Measurements from ENCODE around the gene PSD4. TPM values are rescaled to one million over a fixed set of nuclear protein-coding genes. Genes with fewer than 3 reads are reported as not detected.

The PSD4 gene
- total and polyA plus RNA-seq, 2 of the 8 experiments (the other 6 are each of a cell fraction or from before 2014, with no cell fraction given): 0.53 to 1.2 TPM

- TF ChIP-seq, protein P1, sequence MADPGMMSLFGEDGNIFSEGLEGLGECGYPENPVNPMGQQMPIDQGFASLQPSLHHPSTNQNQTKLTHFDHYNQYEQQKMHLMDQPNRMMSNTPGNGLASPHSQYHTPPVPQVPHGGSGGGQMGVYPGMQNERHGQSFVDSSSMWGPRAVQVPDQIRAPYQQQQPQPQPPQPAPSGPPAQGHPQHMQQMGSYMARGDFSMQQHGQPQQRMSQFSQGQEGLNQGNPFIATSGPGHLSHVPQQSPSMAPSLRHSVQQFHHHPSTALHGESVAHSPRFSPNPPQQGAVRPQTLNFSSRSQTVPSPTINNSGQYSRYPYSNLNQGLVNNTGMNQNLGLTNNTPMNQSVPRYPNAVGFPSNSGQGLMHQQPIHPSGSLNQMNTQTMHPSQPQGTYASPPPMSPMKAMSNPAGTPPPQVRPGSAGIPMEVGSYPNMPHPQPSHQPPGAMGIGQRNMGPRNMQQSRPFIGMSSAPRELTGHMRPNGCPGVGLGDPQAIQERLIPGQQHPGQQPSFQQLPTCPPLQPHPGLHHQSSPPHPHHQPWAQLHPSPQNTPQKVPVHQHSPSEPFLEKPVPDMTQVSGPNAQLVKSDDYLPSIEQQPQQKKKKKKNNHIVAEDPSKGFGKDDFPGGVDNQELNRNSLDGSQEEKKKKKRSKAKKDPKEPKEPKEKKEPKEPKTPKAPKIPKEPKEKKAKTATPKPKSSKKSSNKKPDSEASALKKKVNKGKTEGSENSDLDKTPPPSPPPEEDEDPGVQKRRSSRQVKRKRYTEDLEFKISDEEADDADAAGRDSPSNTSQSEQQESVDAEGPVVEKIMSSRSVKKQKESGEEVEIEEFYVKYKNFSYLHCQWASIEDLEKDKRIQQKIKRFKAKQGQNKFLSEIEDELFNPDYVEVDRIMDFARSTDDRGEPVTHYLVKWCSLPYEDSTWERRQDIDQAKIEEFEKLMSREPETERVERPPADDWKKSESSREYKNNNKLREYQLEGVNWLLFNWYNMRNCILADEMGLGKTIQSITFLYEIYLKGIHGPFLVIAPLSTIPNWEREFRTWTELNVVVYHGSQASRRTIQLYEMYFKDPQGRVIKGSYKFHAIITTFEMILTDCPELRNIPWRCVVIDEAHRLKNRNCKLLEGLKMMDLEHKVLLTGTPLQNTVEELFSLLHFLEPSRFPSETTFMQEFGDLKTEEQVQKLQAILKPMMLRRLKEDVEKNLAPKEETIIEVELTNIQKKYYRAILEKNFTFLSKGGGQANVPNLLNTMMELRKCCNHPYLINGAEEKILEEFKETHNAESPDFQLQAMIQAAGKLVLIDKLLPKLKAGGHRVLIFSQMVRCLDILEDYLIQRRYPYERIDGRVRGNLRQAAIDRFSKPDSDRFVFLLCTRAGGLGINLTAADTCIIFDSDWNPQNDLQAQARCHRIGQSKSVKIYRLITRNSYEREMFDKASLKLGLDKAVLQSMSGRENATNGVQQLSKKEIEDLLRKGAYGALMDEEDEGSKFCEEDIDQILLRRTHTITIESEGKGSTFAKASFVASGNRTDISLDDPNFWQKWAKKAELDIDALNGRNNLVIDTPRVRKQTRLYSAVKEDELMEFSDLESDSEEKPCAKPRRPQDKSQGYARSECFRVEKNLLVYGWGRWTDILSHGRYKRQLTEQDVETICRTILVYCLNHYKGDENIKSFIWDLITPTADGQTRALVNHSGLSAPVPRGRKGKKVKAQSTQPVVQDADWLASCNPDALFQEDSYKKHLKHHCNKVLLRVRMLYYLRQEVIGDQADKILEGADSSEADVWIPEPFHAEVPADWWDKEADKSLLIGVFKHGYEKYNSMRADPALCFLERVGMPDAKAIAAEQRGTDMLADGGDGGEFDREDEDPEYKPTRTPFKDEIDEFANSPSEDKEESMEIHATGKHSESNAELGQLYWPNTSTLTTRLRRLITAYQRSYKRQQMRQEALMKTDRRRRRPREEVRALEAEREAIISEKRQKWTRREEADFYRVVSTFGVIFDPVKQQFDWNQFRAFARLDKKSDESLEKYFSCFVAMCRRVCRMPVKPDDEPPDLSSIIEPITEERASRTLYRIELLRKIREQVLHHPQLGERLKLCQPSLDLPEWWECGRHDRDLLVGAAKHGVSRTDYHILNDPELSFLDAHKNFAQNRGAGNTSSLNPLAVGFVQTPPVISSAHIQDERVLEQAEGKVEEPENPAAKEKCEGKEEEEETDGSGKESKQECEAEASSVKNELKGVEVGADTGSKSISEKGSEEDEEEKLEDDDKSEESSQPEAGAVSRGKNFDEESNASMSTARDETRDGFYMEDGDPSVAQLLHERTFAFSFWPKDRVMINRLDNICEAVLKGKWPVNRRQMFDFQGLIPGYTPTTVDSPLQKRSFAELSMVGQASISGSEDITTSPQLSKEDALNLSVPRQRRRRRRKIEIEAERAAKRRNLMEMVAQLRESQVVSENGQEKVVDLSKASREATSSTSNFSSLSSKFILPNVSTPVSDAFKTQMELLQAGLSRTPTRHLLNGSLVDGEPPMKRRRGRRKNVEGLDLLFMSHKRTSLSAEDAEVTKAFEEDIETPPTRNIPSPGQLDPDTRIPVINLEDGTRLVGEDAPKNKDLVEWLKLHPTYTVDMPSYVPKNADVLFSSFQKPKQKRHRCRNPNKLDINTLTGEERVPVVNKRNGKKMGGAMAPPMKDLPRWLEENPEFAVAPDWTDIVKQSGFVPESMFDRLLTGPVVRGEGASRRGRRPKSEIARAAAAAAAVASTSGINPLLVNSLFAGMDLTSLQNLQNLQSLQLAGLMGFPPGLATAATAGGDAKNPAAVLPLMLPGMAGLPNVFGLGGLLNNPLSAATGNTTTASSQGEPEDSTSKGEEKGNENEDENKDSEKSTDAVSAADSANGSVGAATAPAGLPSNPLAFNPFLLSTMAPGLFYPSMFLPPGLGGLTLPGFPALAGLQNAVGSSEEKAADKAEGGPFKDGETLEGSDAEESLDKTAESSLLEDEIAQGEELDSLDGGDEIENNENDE (IDR thresholded peaks at IDR 0.05; ENCODE audit: insufficient replicate concordance, low read length): no peak
These were observed 67.4 kb downstream of the PSD4 start (continued) for GRCh38 chr2:113240915-113241911.
